K562 (cell line): ENCODE measurements around the gene JPH4. TPM values are rescaled to one million over a fixed set of nuclear protein-coding genes. Genes with fewer than 3 reads are reported as not detected.

Source experiments
- ATAC-seq: fragments of 200-7000 bp; cut with Tn5 transposase; 3 replicates; pipeline ENCODE4 v1.9.1; 2020; ENCODE audit warnings: moderate library complexity
- BruUV-seq: library from RNA; stranded (reverse); fragments of 400-500 nt; replicated peaks from 2 replicates; lab custom pipeline; 2021; lab: Mats Ljungman, UMichigan
- CTCF ChIA-PET: fragments of 300-600 bp; formaldehyde crosslinking; extraction: SDS; loops from one replicate; lab custom pipeline; 2021; ENCODE audit warnings: low intra/inter-chr PET ratio; lab: Yijun Ruan, JAX
- POLR2A ChIA-PET: fragments of 300-600, 350-650 bp; sonication (Branson Sonifier 250); formaldehyde crosslinking; extraction: SDS; loops from one replicate; lab custom pipeline; 2021; ENCODE audit warnings: antibody characterized with exemption, inconsistent platforms; lab: Yijun Ruan, JAX
- DNase-seq, 4 experiments: peaks; one replicate each; pipeline versions ENCODE4 v3.0.0 to v3.0.0-alpha.2; 2011 to 2018; ENCODE audit warnings: low spot score in 3 of 4, mixed read lengths in 3 of 4; ENCODE audit errors: extremely low read depth in 1 of 4
- FAIRE-seq: peaks from 2 replicates; lab custom pipeline; 2011; peaks lifted over from hg19 to GRCh38; lab: Jason Lieb, UNC
- H2AFZ ChIP-seq: 2 replicates; pipeline ENCODE4 v1.6.0; 2011; ENCODE audit warnings: low read depth, low read length, control low read depth, inconsistent platforms
- H3K27ac ChIP-seq: fragments of 200-600 bp; 3 replicates; pipeline ENCODE4 v1.8.0; 2011; ENCODE audit warnings: low read depth, mild to moderate bottlenecking, control low read depth, inconsistent platforms, low read length, moderate library complexity, mixed read lengths; ENCODE audit errors: extremely low read depth
- H3K27me3 ChIP-seq, 2 experiments: fragments of 300-600 bp in 1 of 2; 2 replicates in 1 of 2; 3 replicates in 1 of 2; pipeline versions ENCODE4 v1.6.0 to v1.8.0; 2011; ENCODE audit warnings: inconsistent platforms in 2 of 2, low read length in 2 of 2, mild to moderate bottlenecking in 1 of 2, mixed read lengths in 1 of 2, moderate library complexity in 1 of 2; ENCODE audit not compliant: control insufficient read depth in 2 of 2, insufficient read depth in 2 of 2
- H3K36me3 ChIP-seq: fragments of 300-600 bp; 3 replicates; pipeline ENCODE4 v1.8.0; 2011; ENCODE audit warnings: mild to moderate bottlenecking, low read length, inconsistent platforms; ENCODE audit not compliant: control insufficient read depth, insufficient read depth
- H3K4me1 ChIP-seq, 2 experiments: fragments of 200-600 bp in 1 of 2; replicated peaks in 1 of 2; 2 replicates in 1 of 2; 3 replicates in 1 of 2; pipeline versions ENCODE4 v1.5.1 to v1.8.0; 2011; ENCODE audit warnings: inconsistent platforms in 2 of 2, low read length in 2 of 2, mild to moderate bottlenecking in 1 of 2, mixed read lengths in 1 of 2, moderate library complexity in 1 of 2; ENCODE audit not compliant: control insufficient read depth in 2 of 2, insufficient read depth in 2 of 2
- H3K4me2 ChIP-seq: 2 replicates; pipeline ENCODE4 v1.6.1; 2011; ENCODE audit warnings: low read length, control low read depth, inconsistent platforms, mixed read lengths; ENCODE audit not compliant: insufficient read depth
- H3K4me3 ChIP-seq: fragments of 200-600 bp; sonication (generic), shearing (Covaris generic); 2 replicates; pipeline ENCODE4 v1.5.1; 2016; ENCODE audit warnings: control low read depth, inconsistent platforms
- H3K79me2 ChIP-seq: fragments of 200-600 bp; 3 replicates; pipeline ENCODE4 v1.8.0; 2011; ENCODE audit warnings: low read length, inconsistent platforms; ENCODE audit not compliant: control insufficient read depth, insufficient read depth
- H3K9ac ChIP-seq, 2 experiments: 2 replicates each; pipeline versions ENCODE4 v1.6.0 to v1.6.1; 2011; ENCODE audit warnings: low read depth in 2 of 2, low read length in 2 of 2, control low read depth in 1 of 2, inconsistent platforms in 1 of 2, mild to moderate bottlenecking in 1 of 2, mixed read lengths in 1 of 2; ENCODE audit not compliant: insufficient read depth in 1 of 2
- H3K9me1 ChIP-seq: one replicate; pipeline ENCODE4 v1.6.0; 2011; ENCODE audit warnings: inconsistent platforms, mild to moderate bottlenecking, low read length, moderate library complexity; ENCODE audit not compliant: control insufficient read depth, insufficient read depth
- H3K9me3 ChIP-seq: replicated peaks from 2 replicates; pipeline ENCODE4 v1.5.1; 2011; ENCODE audit warnings: low read depth, low read length, inconsistent platforms; ENCODE audit not compliant: control insufficient read depth, insufficient read depth
- H4K20me1 ChIP-seq: replicated peaks from 2 replicates; pipeline ENCODE4 v1.6.1; 2011; ENCODE audit warnings: low read length, inconsistent platforms, mixed read lengths; ENCODE audit not compliant: control insufficient read depth, insufficient read depth
- ARID3B ChIP-seq: fragments of 250-450 bp; sonication (Bioruptor Pico); IDR thresholded peaks from 2 replicates; pipeline ENCODE4 v1.4.0; 2020; ENCODE audit warnings: borderline replicate concordance
- BMI1 ChIP-seq: fragments of 150-350 bp; IDR thresholded peaks from 2 replicates; pipeline ENCODE4 v1.6.1; 2014; ENCODE audit warnings: low read length
- CREB5 ChIP-seq: fragments of 250-450 bp; sonication (Bioruptor Pico); IDR thresholded peaks from 2 replicates; pipeline ENCODE4 v1.5.0; 2020; ENCODE audit warnings: mild to moderate bottlenecking
- DIDO1 ChIP-seq: fragments of 450-650 bp; IDR thresholded peaks from 2 replicates; pipeline ENCODE4 v1.6.1; 2016; ENCODE audit warnings: low read depth, missing biosample characterization, missing genetic modification characterization
- FOXP1 ChIP-seq: sonication (generic); formaldehyde crosslinking; IDR thresholded peaks from 2 replicates; pipeline ENCODE4 v1.8.0; 2022; ENCODE audit warnings: mild to moderate bottlenecking, missing genetic modification reagents
- GTF2B ChIP-seq: IDR thresholded peaks from 2 replicates; pipeline ENCODE4 v1.6.1; 2011; ENCODE audit not compliant: insufficient read length; ENCODE audit errors: extremely low read depth
- HNRNPH1 ChIP-seq: fragments of 200-400 bp; formaldehyde crosslinking; optimal IDR thresholded peaks from 2 replicates; pipeline ENCODE3; 2017; ENCODE audit warnings: low read depth, mild to moderate bottlenecking, low read length, moderate library complexity
- KLF13 ChIP-seq: fragments of 450-650 bp; IDR thresholded peaks from 2 replicates; pipeline ENCODE4 v1.6.1; 2016; ENCODE audit warnings: missing genetic modification characterization, low read depth, mild to moderate bottlenecking, missing compliant biosample characterization, moderate library complexity, borderline replicate concordance
- NFXL1 ChIP-seq: fragments of 450-650 bp; formaldehyde crosslinking; IDR thresholded peaks from 2 replicates; pipeline ENCODE4 v1.4.0; 2021; ENCODE audit warnings: mild to moderate bottlenecking
- PHB ChIP-seq: fragments of 250-450 bp; sonication (Bioruptor Pico); IDR thresholded peaks from 2 replicates; pipeline ENCODE4 v1.5.0; 2021
- SNRNP70 ChIP-seq: fragments of 200-400 bp; formaldehyde crosslinking; optimal IDR thresholded peaks from 2 replicates; pipeline ENCODE3; 2017; ENCODE audit warnings: low read depth, low read length
- SP1 ChIP-seq: sonication (generic); formaldehyde crosslinking; IDR thresholded peaks from 2 replicates; pipeline ENCODE4 v1.8.1; 2022; ENCODE audit warnings: mild to moderate bottlenecking, missing genetic modification reagents
- SPI1 ChIP-seq: IDR thresholded peaks from 2 replicates; pipeline ENCODE4 v1.6.1; 2011; ENCODE audit warnings: low read depth, low read length, control low read depth, borderline replicate concordance
- TAF1 ChIP-seq: IDR thresholded peaks from 2 replicates; pipeline ENCODE4 v1.6.1; 2011; ENCODE audit warnings: mild to moderate bottlenecking, low read length, moderate library complexity; ENCODE audit not compliant: insufficient read depth, control insufficient read depth, severe bottlenecking; ENCODE audit errors: extremely low read depth
- THRA ChIP-seq: fragments of 450-650 bp; IDR thresholded peaks from 2 replicates; pipeline ENCODE4 v1.6.1; 2017; ENCODE audit warnings: mild to moderate bottlenecking, moderate library complexity
- TSC22D4 ChIP-seq: fragments of 450-650 bp; IDR thresholded peaks from 2 replicates; pipeline ENCODE4 v1.6.1; 2016; ENCODE audit warnings: missing genetic modification characterization, missing biosample characterization, control low read depth
- ZNF217 ChIP-seq: sonication (generic); formaldehyde crosslinking; IDR thresholded peaks from 2 replicates; pipeline ENCODE4 v1.8.0; 2022; ENCODE audit warnings: mild to moderate bottlenecking, missing genetic modification reagents
- ZNF766 ChIP-seq: fragments of 200-800 bp; sonication (Bioruptor generic); conservative IDR thresholded peaks from 2 replicates; pipeline ENCODE4 v1.6.1; 2016; ENCODE audit warnings: missing genetic modification characterization, missing compliant biosample characterization
- WGBS: fragments of 100-300 bp; shearing (Covaris generic); methylation state at CpG from one replicate; pipeline ENCODE4 v1.1.6; 2016; ENCODE audit warnings: low coverage, mixed read lengths; ENCODE audit not compliant: insufficient coverage; ENCODE audit errors: missing lambda C conversion rate; 5-methylcytosine and 5-hydroxymethylcytosine counted together
- in situ Hi-C: fragments of 300-500 bp; cut with MboI; formaldehyde crosslinking; loops from 4 replicates; pipeline ENCODE4 v1.15.0; 2018; ENCODE audit warnings: inconsistent platforms, mixed read lengths
- intact Hi-C: fragments of 100-400 bp; cut with micrococcal nuclease; formaldehyde crosslinking; loops from 2 replicates; pipeline ENCODE4 v1.14.2; 2022
- polyA plus RNA-seq, 8 experiments: library from polyadenylated mRNA; depleted of rRNA in 4 of 8; stranded (reverse) in 5 of 8; unstranded in 3 of 8; fragments of >200 nt; fragmentation: Nextera tagmentation in 2 of 8; fragmentation: Illumina TruSeq in 1 of 8; extraction: Ambion mirVana in 2 of 8; extraction: Trizol in 1 of 8; gene quantifications; 2 replicates each; pipeline versions ENCODE4 v1.2.1 to v1.2.3, GENCODE V29; 2011 to 2014; ENCODE audit warnings: inconsistent platforms in 1 of 8, missing spikeins in 1 of 8
- total RNA-seq, 7 experiments: library from RNA; depleted of rRNA in 6 of 7; stranded (reverse); fragments of >200 nt in 6 of 7; fragmentation: Illumina TruSeq in 2 of 7; extraction: Trizol in 2 of 7; gene quantifications; 2 replicates each; pipeline versions ENCODE4 v1.2.1 to v1.2.3, GENCODE V29; 2011 to 2021; ENCODE audit warnings: low replicate concordance in 1 of 7

Gene JPH4
- total and polyA plus RNA-seq, 9 of the 15 experiments (the other 6 are each of a cell fraction or from before 2014, with no cell fraction given): 0.04 to 0.13 (median 0.06) TPM; not detected in 5

- no peaks in the 10 kb centered on the region for H3K9me1 ChIP-seq
- ATAC-seq (peak; percentile 23), FAIRE-seq (no peak), DNase-seq (peak; percentile 33 to 72 (median 59))
- peak overlapping the region in 1 of 2 experiments; percentile 83; a peak in 2 of 4 replicates for H3K9ac ChIP-seq
- H3K4me3 ChIP-seq: peak overlapping the region; percentile 47
- 7% methylated on average over 15 of the region's 37 CpGs for WGBS
- ChIA-PET CTCF (interaction anchor here (0.6 kb wide), 1 partner anchor 218 kb away, joined by 5 read pairs; no protein-coding TSS in a partner anchor), POLR2A (interaction anchor here (0.7 kb wide), 1 partner anchor 8 kb away, joined by 5 read pairs; no protein-coding TSS in a partner anchor)
- in situ Hi-C loops (no loop called here), intact Hi-C loops (loop anchor here (10.0 kb wide), 1 partner anchor 226 kb away; the partner anchor contains the start of gene PABPN1)
- H2AFZ ChIP-seq: peak overlapping the region; percentile 95
- no peaks in the 10 kb centered on the region for H3K79me2 ChIP-seq
- no peak overlapping the region for H3K27ac ChIP-seq
- H4K20me1 ChIP-seq: no peaks in the 10 kb centered on the region
- no peaks in the 10 kb centered on the region for H3K9me3 ChIP-seq
- peaks cover 0 to 9% of the 10 kb centered on the region in 2 experiments; a peak in 1 of 5 replicates for H3K27me3 ChIP-seq
- no peaks in the 10 kb centered on the region for H3K36me3 ChIP-seq
- BruUV-seq: no TSS peak
- peak overlapping the region; percentile 84 for H3K4me2 ChIP-seq
- peaks cover 12 to 20% of the 10 kb centered on the region in 2 experiments; a peak in 4 of 5 replicates for H3K4me1 ChIP-seq
- TF ChIP-seq TSC22D4 (tag) (no peak), NFXL1 (CRISPR knock-in tag) (no peak), HNRNPH1 (no peak), THRA (no peak), PHB (CRISPR knock-in tag) (no peak), GTF2B (no peak), ARID3B (CRISPR knock-in tag) (no peak), BMI1 (no peak), SNRNP70 (no peak), SPI1 (peak; percentile 10; the same call in 1 of the 2 replicates), TAF1 (no peak), DIDO1 (no peak), FOXP1 (CRISPR knock-in tag) (no peak), SP1 (CRISPR knock-in tag) (0 out of 2 replicates have a peak, but pooled peaks have one; percentile 19), ZNF766 (CRISPR knock-in tag) (no peak), KLF13 (tag) (no peak), CREB5 (CRISPR knock-in tag) (no peak), ZNF217 (CRISPR knock-in tag) (no peak)
Measured at GRCh38 chr14:23550812-23551265, 27.8 kb downstream of the JPH4 start.
